A673 (cell line): ENCODE measurements around the gene PLSCR5. TPM values are rescaled to one million over a fixed set of nuclear protein-coding genes. Genes with fewer than 3 reads are reported as not detected.

Source experiments
- BruUV-seq: library from RNA; stranded (reverse); fragments of 400-500 nt; replicated peaks from 2 replicates; lab custom pipeline; 2021; lab: Mats Ljungman, UMichigan
- CTCF ChIA-PET: fragments of 300-600 bp; sonication (Branson Sonifier 250); formaldehyde crosslinking; loops from one replicate; lab custom pipeline; 2022; ENCODE audit warnings: antibody characterized with exemption; lab: Charles Lee
- POLR2A ChIA-PET: fragments of 300-600 bp; sonication (Branson Sonifier 250); formaldehyde crosslinking; loops from one replicate; lab custom pipeline; 2022; ENCODE audit warnings: antibody characterized with exemption; ENCODE audit not compliant: low non-redundant PET; lab: Charles Lee
- DNase-seq: peaks from one replicate; pipeline ENCODE4 v3.0.0-alpha.2; 2015; ENCODE audit warnings: low spot score
- H3K27ac ChIP-seq: fragments of 200-600 bp; sonication (generic); 2 replicates; pipeline ENCODE4 v1.5.1; 2016; ENCODE audit warnings: mixed run types, low read depth, mild to moderate bottlenecking, mixed read lengths, antibody characterized with exemption, low read length; ENCODE audit not compliant: poor library complexity, severe bottlenecking
- H3K27me3 ChIP-seq: fragments of 200-600 bp; sonication (generic); replicated peaks from 2 replicates; pipeline ENCODE4 v1.6.1; 2017; ENCODE audit warnings: mixed run types, low read depth, mild to moderate bottlenecking, mixed read lengths, antibody characterized with exemption, low read length; ENCODE audit not compliant: insufficient read depth, poor library complexity
- H3K36me3 ChIP-seq: fragments of 200-600 bp; sonication (generic); 2 replicates; pipeline ENCODE4 v1.6.1; 2016; ENCODE audit warnings: mixed run types, mild to moderate bottlenecking, mixed read lengths, antibody characterized with exemption, low read length; ENCODE audit not compliant: insufficient read depth, poor library complexity, severe bottlenecking
- H3K4me1 ChIP-seq: fragments of 200-600 bp; sonication (generic); 2 replicates; pipeline ENCODE4 v1.6.1; 2017; ENCODE audit warnings: mixed run types, mild to moderate bottlenecking, mixed read lengths, antibody characterized with exemption, low read length; ENCODE audit not compliant: insufficient read depth, poor library complexity, severe bottlenecking
- H3K4me3 ChIP-seq: fragments of 200-600 bp; sonication (generic); 2 replicates; pipeline ENCODE4 v1.5.1; 2016; ENCODE audit warnings: low read depth, mixed run types, mild to moderate bottlenecking, mixed read lengths, low read length; ENCODE audit not compliant: poor library complexity, severe bottlenecking
- H3K9me3 ChIP-seq: fragments of 200-600 bp; sonication (generic); 2 replicates; pipeline ENCODE4 v1.6.1; 2016; ENCODE audit warnings: mixed run types, low read depth, mild to moderate bottlenecking, mixed read lengths, antibody characterized with exemption, low read length; ENCODE audit not compliant: poor library complexity, severe bottlenecking
- EZH2 ChIP-seq: fragments of 200-600 bp; sonication (generic); IDR thresholded peaks from 2 replicates; pipeline ENCODE4 v1.6.1; 2017; ENCODE audit warnings: borderline replicate concordance, low read depth, mild to moderate bottlenecking, mixed read lengths, antibody characterized with exemption, low read length; ENCODE audit not compliant: poor library complexity, severe bottlenecking
- intact Hi-C: fragments of 100-400 bp; cut with micrococcal nuclease; formaldehyde crosslinking; loops from one replicate; pipeline ENCODE4 v1.10.0; 2022; ENCODE audit not compliant: unreplicated experiment
- total RNA-seq: library from RNA; stranded (reverse); gene quantifications from 2 replicates; pipeline ENCODE4 v1.2.3, GENCODE V29; 2021
- TF ChIP-seq, protein P1 (sequence below): fragments of 300-800, 200-600 bp; sonication (generic); conservative IDR thresholded peaks from 2 replicates; pipeline ENCODE4 v1.5.1; 2017; ENCODE audit warnings: low read depth, mild to moderate bottlenecking, antibody characterized with exemption, low read length, moderate library complexity, mixed read lengths

PLSCR5 gene
- total RNA-seq, 1 experiment from 2014 or later = not detected

- BruUV-seq = no TSS peak
- peaks cover 10% of the 10 kb centered on the region for H3K36me3 ChIP-seq
- intact Hi-C loops = no loop called here
- H3K4me3 ChIP-seq = no peak overlapping the region
- ChIA-PET POLR2A (no interaction called here), CTCF (no interaction called here)
- H3K9me3 ChIP-seq = no peaks in the 10 kb centered on the region
- no peak overlapping the region for H3K27ac ChIP-seq
- H3K4me1 ChIP-seq = no peaks in the 10 kb centered on the region
- no peak for DNase-seq
- no peaks in the 10 kb centered on the region for H3K27me3 ChIP-seq
- TF ChIP-seq, protein P1, sequence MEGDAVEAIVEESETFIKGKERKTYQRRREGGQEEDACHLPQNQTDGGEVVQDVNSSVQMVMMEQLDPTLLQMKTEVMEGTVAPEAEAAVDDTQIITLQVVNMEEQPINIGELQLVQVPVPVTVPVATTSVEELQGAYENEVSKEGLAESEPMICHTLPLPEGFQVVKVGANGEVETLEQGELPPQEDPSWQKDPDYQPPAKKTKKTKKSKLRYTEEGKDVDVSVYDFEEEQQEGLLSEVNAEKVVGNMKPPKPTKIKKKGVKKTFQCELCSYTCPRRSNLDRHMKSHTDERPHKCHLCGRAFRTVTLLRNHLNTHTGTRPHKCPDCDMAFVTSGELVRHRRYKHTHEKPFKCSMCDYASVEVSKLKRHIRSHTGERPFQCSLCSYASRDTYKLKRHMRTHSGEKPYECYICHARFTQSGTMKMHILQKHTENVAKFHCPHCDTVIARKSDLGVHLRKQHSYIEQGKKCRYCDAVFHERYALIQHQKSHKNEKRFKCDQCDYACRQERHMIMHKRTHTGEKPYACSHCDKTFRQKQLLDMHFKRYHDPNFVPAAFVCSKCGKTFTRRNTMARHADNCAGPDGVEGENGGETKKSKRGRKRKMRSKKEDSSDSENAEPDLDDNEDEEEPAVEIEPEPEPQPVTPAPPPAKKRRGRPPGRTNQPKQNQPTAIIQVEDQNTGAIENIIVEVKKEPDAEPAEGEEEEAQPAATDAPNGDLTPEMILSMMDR = no peak
Measured at GRCh38 chr3:146634346-146634745, 29.2 kb upstream of the PLSCR5 start.

DNA sequence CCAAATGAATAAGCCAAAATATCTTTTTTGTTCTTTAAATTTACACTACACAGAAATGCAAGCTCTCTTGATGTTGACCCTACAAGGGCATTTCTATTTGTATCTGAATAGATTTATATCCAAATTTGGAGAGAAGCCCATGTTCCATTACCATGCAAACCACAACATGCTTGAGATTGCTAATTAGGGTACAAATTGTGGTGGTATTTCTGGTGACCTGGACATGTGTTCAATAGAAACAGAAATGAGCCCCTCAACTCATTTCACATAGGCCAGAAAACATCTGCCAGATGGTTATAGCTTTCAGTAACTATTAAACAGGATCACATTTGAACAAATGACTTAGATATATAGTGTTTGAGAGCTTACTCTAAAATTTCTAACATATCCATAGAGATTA is 23.5 kb upstream of the PLSCR5 start:
- ChIA-PET CTCF (no interaction called here), POLR2A (no interaction called here)
- intact Hi-C loops = no loop called here
- no peak for DNase-seq
- TF ChIP-seq EZH2 = no peak
- TF ChIP-seq, protein P1 = no peak
- no peak overlapping the region for H3K27ac ChIP-seq
- no peaks in the 10 kb centered on the region for H3K4me1 ChIP-seq
- no peaks in the 10 kb centered on the region for H3K9me3 ChIP-seq
- H3K27me3 ChIP-seq = no peaks in the 10 kb centered on the region
- no peak overlapping the region for H3K4me3 ChIP-seq
- BruUV-seq = no TSS peak
- no peaks in the 10 kb centered on the region for H3K36me3 ChIP-seq

- no peak for TF ChIP-seq EZH2
- TF ChIP-seq, protein P1 = no peak
- DNase-seq = no peak
- H3K27ac ChIP-seq = no peak overlapping the region
- POLR2A ChIA-PET = no interaction called here
- no TSS peak for BruUV-seq
- H3K27me3 ChIP-seq = no peaks in the 10 kb centered on the region
- intact Hi-C loops = no loop called here
- no peaks in the 10 kb centered on the region for H3K4me1 ChIP-seq
- CTCF ChIA-PET = no interaction called here
- no peak overlapping the region for H3K4me3 ChIP-seq
- H3K9me3 ChIP-seq = no peaks in the 10 kb centered on the region
- H3K36me3 ChIP-seq = no peaks in the 10 kb centered on the region
Measured at GRCh38 chr3:146626403-146627122, 21.4 kb upstream of the PLSCR5 start.
